H9 (cell line): Measurements from ENCODE around the gene DYNAP. TPM values are rescaled to one million over a fixed set of nuclear protein-coding genes. Genes with fewer than 3 reads are reported as not detected.

Experiments used
- DNase-seq: peaks from one replicate; pipeline ENCODE4 v3.0.0-alpha.2; 2017
- H2AFZ ChIP-seq: one replicate; pipeline ENCODE4 v1.6.1; 2013; ENCODE audit warnings: mild to moderate bottlenecking, low read length, control low read depth, moderate library complexity
- H2AK5ac ChIP-seq: 2 replicates; pipeline ENCODE4 v1.6.1; 2013; ENCODE audit warnings: low read length, control low read depth, mixed read lengths; ENCODE audit not compliant: insufficient read length
- H2BK120ac ChIP-seq: one replicate; pipeline ENCODE4 v1.6.1; 2013; ENCODE audit warnings: low read depth, mild to moderate bottlenecking, low read length, control low read depth, inconsistent platforms; ENCODE audit not compliant: poor library complexity, severe bottlenecking
- H2BK12ac ChIP-seq: 2 replicates; pipeline ENCODE4 v1.6.1; 2013; ENCODE audit warnings: low read length, control low read depth, mixed read lengths, low read depth; ENCODE audit not compliant: insufficient read length
- H2BK15ac ChIP-seq: 2 replicates; pipeline ENCODE4 v1.6.1; 2013; ENCODE audit warnings: low read depth, low read length, control low read depth
- H2BK20ac ChIP-seq: one replicate; pipeline ENCODE4 v1.6.1; 2013; ENCODE audit warnings: low read depth, mild to moderate bottlenecking, low read length, control low read depth, inconsistent platforms; ENCODE audit not compliant: poor library complexity, severe bottlenecking
- H2BK5ac ChIP-seq: 2 replicates; pipeline ENCODE4 v1.6.1; 2013; ENCODE audit warnings: low read length, control low read depth, mixed read lengths; ENCODE audit not compliant: insufficient read length
- H3K14ac ChIP-seq: 2 replicates; pipeline ENCODE4 v1.6.1; 2013; ENCODE audit warnings: low read length, control low read depth; ENCODE audit not compliant: insufficient read depth
- H3K18ac ChIP-seq: 2 replicates; pipeline ENCODE4 v1.6.1; 2013; ENCODE audit warnings: low read depth, mild to moderate bottlenecking, mixed read lengths, low read length, control low read depth; ENCODE audit not compliant: insufficient read length
- H3K23ac ChIP-seq: 2 replicates; pipeline ENCODE4 v1.6.1; 2013; ENCODE audit warnings: low read length, control low read depth, mixed read lengths, low read depth; ENCODE audit not compliant: insufficient read length
- H3K23me2 ChIP-seq: 2 replicates; pipeline ENCODE4 v1.6.1; 2013; ENCODE audit warnings: low read depth, mild to moderate bottlenecking, mixed read lengths, low read length, control low read depth; ENCODE audit not compliant: insufficient read length, poor library complexity, severe bottlenecking
- H3K27ac ChIP-seq: 2 replicates; pipeline ENCODE4 v1.5.1; 2013; ENCODE audit warnings: low read length, control low read depth, mixed read lengths, low read depth; ENCODE audit not compliant: insufficient read length
- H3K27me3 ChIP-seq: 2 replicates; pipeline ENCODE4 v1.6.1; 2013; ENCODE audit warnings: low read length, control low read depth, inconsistent platforms; ENCODE audit not compliant: insufficient read depth
- H3K4ac ChIP-seq: 2 replicates; pipeline ENCODE4 v1.6.1; 2013; ENCODE audit warnings: low read depth, mild to moderate bottlenecking, control low read depth, inconsistent platforms, low read length, moderate library complexity
- H3K4me1 ChIP-seq: 2 replicates; pipeline ENCODE4 v1.6.1; 2013; ENCODE audit warnings: low read length, control low read depth, inconsistent platforms; ENCODE audit not compliant: insufficient read depth
- H3K4me2 ChIP-seq: 2 replicates; pipeline ENCODE4 v1.6.1; 2013; ENCODE audit warnings: low read length, control low read depth, mixed read lengths; ENCODE audit not compliant: insufficient read length, insufficient read depth
- H3K56ac ChIP-seq: 2 replicates; pipeline ENCODE4 v1.6.1; 2013; ENCODE audit warnings: low read depth, mild to moderate bottlenecking, mixed read lengths, low read length, control low read depth; ENCODE audit not compliant: insufficient read length
- H3K79me1 ChIP-seq: 2 replicates; pipeline ENCODE4 v1.6.1; 2013; ENCODE audit warnings: low read depth, mild to moderate bottlenecking, moderate library complexity, low read length, control low read depth, inconsistent platforms; ENCODE audit not compliant: insufficient read depth, poor library complexity, severe bottlenecking
- H3K79me2 ChIP-seq: 2 replicates; pipeline ENCODE4 v1.6.1; 2013; ENCODE audit warnings: low read length, control low read depth, inconsistent platforms; ENCODE audit not compliant: insufficient read depth
- H3K9ac ChIP-seq: 2 replicates; pipeline ENCODE4 v1.6.1; 2013; ENCODE audit warnings: low read length, control low read depth, mixed read lengths; ENCODE audit not compliant: insufficient read length; ENCODE audit errors: extremely low read depth
- H3K9me3 ChIP-seq: one replicate; pipeline ENCODE4 v1.6.1; 2013; ENCODE audit warnings: low read depth, low read length, inconsistent platforms; ENCODE audit not compliant: control insufficient read depth
- H3T11ph ChIP-seq: one replicate; pipeline ENCODE4 v1.6.1; 2013; ENCODE audit warnings: mild to moderate bottlenecking, low read length, control low read depth, inconsistent platforms
- H4K20me1 ChIP-seq: one replicate; pipeline ENCODE4 v1.6.1; 2013; ENCODE audit not compliant: control insufficient read depth, insufficient read length, insufficient read depth
- H4K5ac ChIP-seq: 2 replicates; pipeline ENCODE4 v1.6.1; 2013; ENCODE audit warnings: low read depth, mild to moderate bottlenecking, mixed read lengths, low read length, control low read depth; ENCODE audit not compliant: insufficient read length
- H4K8ac ChIP-seq: replicated peaks from 2 replicates; pipeline ENCODE4 v1.6.1; 2013; ENCODE audit warnings: low read length, control low read depth, mixed read lengths, low read depth; ENCODE audit not compliant: insufficient read length
- H4K91ac ChIP-seq: 2 replicates; pipeline ENCODE4 v1.6.1; 2013; ENCODE audit warnings: low read depth, mild to moderate bottlenecking, moderate library complexity, mixed read lengths, low read length, control low read depth; ENCODE audit not compliant: insufficient read length
- H3K27ac Mint-ChIP-seq, 3 experiments: 2 replicates in 2 of 3; 3 replicates in 1 of 3; pipeline ENCODE4 v1.8.0; 2020 to 2021; ENCODE audit warnings: mixed read lengths in 3 of 3, mild to moderate bottlenecking in 1 of 3, moderate library complexity in 1 of 3
- H3K27me3 Mint-ChIP-seq: 2 replicates; pipeline ENCODE4 v1.8.0; 2021; ENCODE audit warnings: low read depth, mild to moderate bottlenecking, moderate library complexity, mixed read lengths
- H3K36me3 Mint-ChIP-seq, 3 experiments: 2 replicates in 2 of 3; 3 replicates in 1 of 3; pipeline ENCODE4 v1.8.0; 2020 to 2021; ENCODE audit warnings: low read depth in 3 of 3, mixed read lengths in 3 of 3; ENCODE audit not compliant: insufficient read depth in 1 of 3
- H3K4me1 Mint-ChIP-seq, 2 experiments: 2 replicates each; pipeline ENCODE4 v1.8.0; 2020; ENCODE audit warnings: mixed read lengths in 2 of 2
- H3K4me3 Mint-ChIP-seq, 2 experiments: 2 replicates in 1 of 2; 3 replicates in 1 of 2; pipeline ENCODE4 v1.8.0; 2020 to 2021; ENCODE audit warnings: mild to moderate bottlenecking in 2 of 2, mixed read lengths in 2 of 2, moderate library complexity in 1 of 2
- H3K9me3 Mint-ChIP-seq, 2 experiments: 2 replicates in 1 of 2; 3 replicates in 1 of 2; pipeline ENCODE4 v1.8.0; 2020; ENCODE audit warnings: mild to moderate bottlenecking in 2 of 2, mixed read lengths in 2 of 2, moderate library complexity in 1 of 2
- WGBS: extraction: QIAGEN DNeasy Blood & Tissue Kit; methylation state at CpG from one replicate; pipeline ENCODE4 v1.1.7; 2013; ENCODE audit warnings: missing lambda C conversion rate, low lambda C conversion rate, mixed read lengths; ENCODE audit not compliant: insufficient read length; ENCODE audit errors: extremely low coverage; 5-methylcytosine and 5-hydroxymethylcytosine counted together
- total RNA-seq: library from RNA; stranded (reverse); gene quantifications from 2 replicates; pipeline ENCODE4 v1.2.1, GENCODE V29; 2021
- TF ChIP-seq, protein P1 (sequence below): fragments of 200-600 bp; sonication (generic); conservative IDR thresholded peaks from 3 replicates; pipeline ENCODE4 v1.8.0; 2021; ENCODE audit warnings: antibody characterized with exemption, mild to moderate bottlenecking

The DYNAP gene
- total RNA-seq, 1 experiment from 2014 or later: 2.5 TPM

- H3K27me3 ChIP-seq: no peaks in the 10 kb centered on the region
- H2AK5ac ChIP-seq: no peak overlapping the region
- H4K5ac ChIP-seq: no peak overlapping the region
- H2BK15ac ChIP-seq: no peak overlapping the region
- H3K9ac ChIP-seq: no peak overlapping the region
- no peak overlapping the region for H2BK120ac ChIP-seq
- WGBS: no CpG with 5 or more reads among the region's 6 CpGs
- TF ChIP-seq, protein P1, sequence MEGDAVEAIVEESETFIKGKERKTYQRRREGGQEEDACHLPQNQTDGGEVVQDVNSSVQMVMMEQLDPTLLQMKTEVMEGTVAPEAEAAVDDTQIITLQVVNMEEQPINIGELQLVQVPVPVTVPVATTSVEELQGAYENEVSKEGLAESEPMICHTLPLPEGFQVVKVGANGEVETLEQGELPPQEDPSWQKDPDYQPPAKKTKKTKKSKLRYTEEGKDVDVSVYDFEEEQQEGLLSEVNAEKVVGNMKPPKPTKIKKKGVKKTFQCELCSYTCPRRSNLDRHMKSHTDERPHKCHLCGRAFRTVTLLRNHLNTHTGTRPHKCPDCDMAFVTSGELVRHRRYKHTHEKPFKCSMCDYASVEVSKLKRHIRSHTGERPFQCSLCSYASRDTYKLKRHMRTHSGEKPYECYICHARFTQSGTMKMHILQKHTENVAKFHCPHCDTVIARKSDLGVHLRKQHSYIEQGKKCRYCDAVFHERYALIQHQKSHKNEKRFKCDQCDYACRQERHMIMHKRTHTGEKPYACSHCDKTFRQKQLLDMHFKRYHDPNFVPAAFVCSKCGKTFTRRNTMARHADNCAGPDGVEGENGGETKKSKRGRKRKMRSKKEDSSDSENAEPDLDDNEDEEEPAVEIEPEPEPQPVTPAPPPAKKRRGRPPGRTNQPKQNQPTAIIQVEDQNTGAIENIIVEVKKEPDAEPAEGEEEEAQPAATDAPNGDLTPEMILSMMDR: no peak
- no peak overlapping the region for H3K56ac ChIP-seq
- Mint-ChIP-seq H3K27me3 (no peaks in the 10 kb centered on the region), H3K9me3 (no peaks in the 10 kb centered on the region), H3K36me3 (no peaks in the 10 kb centered on the region; a peak in 1 of 7 replicates), H3K4me1 (peaks cover 41 to 58% of the 10 kb centered on the region in 2 experiments), H3K4me3 (no peak overlapping the region), H3K27ac (no peak overlapping the region)
- no peak overlapping the region for H2AFZ ChIP-seq
- H3K4ac ChIP-seq: no peak overlapping the region
- no peak overlapping the region for H3K18ac ChIP-seq
- H3K4me2 ChIP-seq: no peak overlapping the region
- no peak overlapping the region for H3K27ac ChIP-seq
- H3K9me3 ChIP-seq: no peaks in the 10 kb centered on the region
- H4K8ac ChIP-seq: no peak overlapping the region
- no peak for DNase-seq
- H4K91ac ChIP-seq: no peak overlapping the region
- H4K20me1 ChIP-seq: no peaks in the 10 kb centered on the region
- no peak overlapping the region for H3T11ph ChIP-seq
- H3K4me1 ChIP-seq: peaks cover 10% of the 10 kb centered on the region; the same call in 1 of the 2 replicates
- H3K14ac ChIP-seq: no peak overlapping the region
- H3K23me2 ChIP-seq: no peaks in the 10 kb centered on the region
- no peaks in the 10 kb centered on the region for H3K79me2 ChIP-seq
- H3K23ac ChIP-seq: no peak overlapping the region
- H2BK5ac ChIP-seq: no peak overlapping the region
- no peak overlapping the region for H2BK20ac ChIP-seq
- no peaks in the 10 kb centered on the region for H3K79me1 ChIP-seq
- H2BK12ac ChIP-seq: no peak overlapping the region
Measured at GRCh38 chr18:54604211-54604610, 13.2 kb downstream of the DYNAP start.
